ENCODE measurements around the gene TRABD2A.

TRABD2A gene

GRCh38 chr2:84847326-84848050 is 33.4 kb downstream of the TRABD2A start:
- no peak for DNase-seq

- no peak for DNase-seq
These were observed 34.1 kb downstream of the TRABD2A start for GRCh38 chr2:84846741-84847142.

- DNase-seq: no peak
These were observed 34.7 kb downstream of the TRABD2A start for GRCh38 chr2:84846041-84846663.

- DNase-seq: no peak
These were observed 36.7 kb downstream of the TRABD2A start for GRCh38 chr2:84844141-84844540.

- DNase-seq: no peak
These were observed 39.3 kb downstream of the TRABD2A start for GRCh38 chr2:84841577-84841976.

- no peak for DNase-seq
These were observed 40.6 kb downstream of the TRABD2A start for GRCh38 chr2:84840306-84840705.

- DNase-seq: no peak
These were observed 41.0 kb downstream of the TRABD2A start for GRCh38 chr2:84839851-84840250.

- no peak for DNase-seq
These were observed 42.3 kb downstream of the TRABD2A start for GRCh38 chr2:84838434-84839145.

- DNase-seq: no peak
These were observed 44.7 kb downstream of the TRABD2A start for GRCh38 chr2:84836215-84836614.

- DNase-seq: no peak
These were observed 47.3 kb downstream of the TRABD2A start for GRCh38 chr2:84833481-84834150.

- DNase-seq: no peak
These were observed 48.0 kb downstream of the TRABD2A start for GRCh38 chr2:84832772-84833461.

- no peak for DNase-seq
These were observed 50.0 kb downstream of the TRABD2A start for GRCh38 chr2:84830758-84831500.

GRCh38 chr2:84830095-84830494 is 50.8 kb downstream of the TRABD2A start:
- no peak for DNase-seq

- no peak for DNase-seq
These were observed 51.2 kb downstream of the TRABD2A start for GRCh38 chr2:84829693-84830092.

- no peak for DNase-seq
These were observed 52.8 kb downstream of the TRABD2A start for GRCh38 chr2:84827978-84828575.

GRCh38 chr2:84823788-84824187 is 57.1 kb downstream of the TRABD2A start:
- no peak for DNase-seq

- no peak for DNase-seq
These were observed 57.7 kb downstream of the TRABD2A start for GRCh38 chr2:84823229-84823628.

- no peak for DNase-seq
These were observed 59.1 kb downstream of the TRABD2A start for GRCh38 chr2:84821806-84822205.

- DNase-seq: no peak
These were observed 63.6 kb downstream of the TRABD2A start for GRCh38 chr2:84817239-84817655.

GRCh38 chr2:84816426-84817026 is 64.4 kb downstream of the TRABD2A start:
- no peak for DNase-seq

GRCh38 chr2:84815146-84815545 is 65.7 kb downstream of the TRABD2A start:
- no peak for DNase-seq
